CD14-positive monocyte (primary cell): ENCODE data around the gene RBM18. TPM values are rescaled to one million over a fixed set of nuclear protein-coding genes. Genes with fewer than 3 reads are reported as not detected.

Experiments
- DNase-seq, 3 donors: peaks; one replicate each; pipeline ENCODE4 v3.0.0-alpha.2; 2011 to 2022
- H2AFZ ChIP-seq: 2 replicates; pipeline ENCODE4 v1.6.0; 2012; ENCODE audit warnings: mild to moderate bottlenecking, low read depth, low read length, inconsistent platforms; ENCODE audit not compliant: insufficient read depth, poor library complexity, severe bottlenecking
- H3K27ac ChIP-seq, 2 donors: 1 replicate in 1 of 2; 2 replicates in 1 of 2; pipeline ENCODE4 v1.5.1; 2012 to 2013; ENCODE audit warnings: low read length in 2 of 2, control low read depth in 1 of 2, inconsistent platforms in 1 of 2, low read depth in 1 of 2, mild to moderate bottlenecking in 1 of 2
- H3K27me3 ChIP-seq, 2 donors: one replicate each; pipeline versions ENCODE4 v1.6.0 to v1.6.1; 2011 to 2013; ENCODE audit warnings: low read length in 2 of 2; ENCODE audit not compliant: control insufficient read depth in 2 of 2, insufficient read depth in 2 of 2
- H3K36me3 ChIP-seq, 2 donors: replicated peaks in 1 of 2; 1 replicate in 1 of 2; 2 replicates in 1 of 2; pipeline versions ENCODE4 v1.5.1 to v1.6.1; 2012 to 2013; ENCODE audit warnings: low read length in 2 of 2, control low read depth in 1 of 2, inconsistent platforms in 1 of 2, mild to moderate bottlenecking in 1 of 2; ENCODE audit not compliant: insufficient read depth in 2 of 2, control insufficient read depth in 1 of 2
- H3K4me1 ChIP-seq, 2 donors: 1 replicate in 1 of 2; 2 replicates in 1 of 2; pipeline versions ENCODE4 v1.5.1 to v1.6.1; 2012 to 2013; ENCODE audit warnings: low read length in 2 of 2, control low read depth in 1 of 2, inconsistent platforms in 1 of 2, mild to moderate bottlenecking in 1 of 2, moderate library complexity in 1 of 2; ENCODE audit not compliant: insufficient read depth in 2 of 2, control insufficient read depth in 1 of 2
- H3K4me2 ChIP-seq: replicated peaks from 2 replicates; pipeline ENCODE3; 2012; ENCODE audit warnings: low read length, moderate library complexity, mild to moderate bottlenecking; ENCODE audit not compliant: poor library complexity, severe bottlenecking; ENCODE audit errors: extremely low read depth
- H3K4me3 ChIP-seq, 3 experiments: fragments of 200-600 bp in 1 of 3; sonication (generic) in 1 of 3; replicated peaks in 1 of 3; 1 replicate in 2 of 3; 2 replicates in 1 of 3; pipeline ENCODE4 v1.5.1; 2011 to 2013; ENCODE audit warnings: low read length in 3 of 3, mild to moderate bottlenecking in 3 of 3, control low read depth in 2 of 3, low read depth in 2 of 3, inconsistent platforms in 1 of 3, moderate library complexity in 1 of 3
- H3K79me2 ChIP-seq: 2 replicates; pipeline ENCODE4 v1.6.0; 2012; ENCODE audit warnings: mild to moderate bottlenecking, control low read depth, inconsistent platforms, low read length, moderate library complexity; ENCODE audit not compliant: insufficient read depth
- H3K9ac ChIP-seq: 2 replicates; pipeline ENCODE4 v1.6.0; 2017; ENCODE audit warnings: low read length, mild to moderate bottlenecking; ENCODE audit not compliant: insufficient read depth, poor library complexity, severe bottlenecking
- H3K9me3 ChIP-seq, 2 donors: replicated peaks in 1 of 2; 1 replicate in 1 of 2; 2 replicates in 1 of 2; pipeline versions ENCODE4 v1.5.1 to v1.6.1; 2012 to 2013; ENCODE audit warnings: low read length in 2 of 2, control low read depth in 1 of 2; ENCODE audit not compliant: control insufficient read depth in 1 of 2, insufficient read depth in 1 of 2
- H4K20me1 ChIP-seq: 2 replicates; pipeline ENCODE4 v1.6.0; 2012; ENCODE audit warnings: mild to moderate bottlenecking, low read length, control low read depth, moderate library complexity; ENCODE audit not compliant: insufficient read depth
- H3K27ac Mint-ChIP-seq, 7 donors: one replicate each; pipeline ENCODE4 v1.8.0; 2020; ENCODE audit warnings: mild to moderate bottlenecking in 7 of 7, mixed read lengths in 7 of 7, moderate library complexity in 6 of 7, inconsistent platforms in 2 of 7
- H3K27me3 Mint-ChIP-seq, 3 donors: one replicate each; pipeline ENCODE4 v1.8.0; 2021 to 2022; ENCODE audit warnings: low read depth in 3 of 3, mild to moderate bottlenecking in 3 of 3, mixed read lengths in 3 of 3, moderate library complexity in 3 of 3, inconsistent platforms in 1 of 3
- H3K36me3 Mint-ChIP-seq, 2 donors: one replicate each; pipeline ENCODE4 v1.8.0; 2020; ENCODE audit warnings: mixed read lengths in 2 of 2, inconsistent platforms in 1 of 2, mild to moderate bottlenecking in 1 of 2
- H3K4me1 Mint-ChIP-seq: one replicate; pipeline ENCODE4 v1.8.0; 2020; ENCODE audit warnings: mild to moderate bottlenecking, mixed read lengths
- H3K4me3 Mint-ChIP-seq, 2 donors: one replicate each; pipeline ENCODE4 v1.8.0; 2020; ENCODE audit warnings: mild to moderate bottlenecking in 2 of 2, mixed read lengths in 2 of 2, moderate library complexity in 1 of 2
- H3K9me3 Mint-ChIP-seq, 7 donors: one replicate each; pipeline ENCODE4 v1.8.0; 2020 to 2022; ENCODE audit warnings: mixed read lengths in 7 of 7, mild to moderate bottlenecking in 6 of 7, moderate library complexity in 6 of 7, inconsistent platforms in 2 of 7
- CTCF ChIP-seq: fragments of 200-600 bp; IDR thresholded peaks from one replicate; pipeline ENCODE4 v1.8.0; 2022; ENCODE audit warnings: antibody characterized with exemption, mild to moderate bottlenecking
- WGBS: methylation state at CpG from one replicate; pipeline ENCODE4 v1.1.5; 2013; ENCODE audit warnings: missing lambda C conversion rate; ENCODE audit not compliant: insufficient coverage; 5-methylcytosine and 5-hydroxymethylcytosine counted together
- intact Hi-C, 2 donors: fragments of 100-400 bp; cut with micrococcal nuclease; formaldehyde crosslinking; loops; one replicate each; pipeline versions ENCODE4 v1.15.0 to v1.15.1; 2023
- polyA plus RNA-seq, 3 donors: library from polyadenylated mRNA; depleted of rRNA in 1 of 3; unstranded in 2 of 3; stranded (reverse) in 1 of 3; fragments of 300-500 nt in 2 of 3; fragments of >200 nt in 1 of 3; fragmentation: Illumina TruSeq in 2 of 3; gene quantifications; 1 replicate in 2 of 3; 2 replicates in 1 of 3; pipeline ENCODE4 v1.2.3, GENCODE V29; 2012 to 2021

Gene RBM18
- polyA plus RNA-seq, 3 donors = 10.4 to 26.3 (median 25.3) TPM

GRCh38 chr9:122204491-122204890 lies 60.1 kb downstream of the RBM18 start:
- WGBS = 93% methylated on average over 12 of the region's 12 CpGs
- Mint-ChIP-seq H3K27me3 (peaks cover 0 to 3% (median 2%) of the 10 kb centered on the region in 3 donors), H3K4me1 (no peaks in the 10 kb centered on the region), H3K4me3 (no peak overlapping the region), H3K27ac (no peak overlapping the region), H3K9me3 (no peaks in the 10 kb centered on the region), H3K36me3 (no peaks in the 10 kb centered on the region)
- Histone ChIP-seq H3K4me1 (no peaks in the 10 kb centered on the region), H3K27me3 (no peaks in the 10 kb centered on the region), H3K27ac (no peak overlapping the region), H3K4me2 (no peak overlapping the region), H3K9ac (no peak overlapping the region), H3K9me3 (no peaks in the 10 kb centered on the region), H4K20me1 (no peaks in the 10 kb centered on the region), H3K79me2 (no peaks in the 10 kb centered on the region), H3K4me3 (no peak overlapping the region), H3K36me3 (no peaks in the 10 kb centered on the region), H2AFZ (no peak overlapping the region)
- intact Hi-C loops = no loop called here
- no peak for DNase-seq
- TF ChIP-seq CTCF = no peak

GRCh38 chr9:122204055-122204454 lies 60.6 kb downstream of the RBM18 start:
- Mint-ChIP-seq H3K36me3 (no peaks in the 10 kb centered on the region), H3K27ac (no peak overlapping the region), H3K27me3 (peaks cover 0 to 5% (median 2%) of the 10 kb centered on the region in 3 donors), H3K4me1 (no peaks in the 10 kb centered on the region), H3K4me3 (no peak overlapping the region), H3K9me3 (no peaks in the 10 kb centered on the region)
- Histone ChIP-seq H3K9me3 (no peaks in the 10 kb centered on the region), H3K4me1 (no peaks in the 10 kb centered on the region), H3K27ac (no peak overlapping the region), H3K4me3 (no peak overlapping the region), H3K36me3 (no peaks in the 10 kb centered on the region), H4K20me1 (no peaks in the 10 kb centered on the region), H2AFZ (no peak overlapping the region), H3K27me3 (no peaks in the 10 kb centered on the region), H3K4me2 (no peak overlapping the region), H3K79me2 (no peaks in the 10 kb centered on the region), H3K9ac (no peak overlapping the region)
- no peak for TF ChIP-seq CTCF
- intact Hi-C loops = no loop called here
- DNase-seq = no peak
- 95% methylated on average over 3 of the region's 5 CpGs for WGBS
